ENCODE measurements around the gene RBM7. TPM values are rescaled to one million over a fixed set of nuclear protein-coding genes. Genes with fewer than 3 reads are reported as not detected.

The RBM7 gene
- total RNA-seq, 3 donors from 2014 or later (not counting 1 experiment from before 2014, with no cell fraction given) = 50.4 to 79.7 (median 58.5) TPM

DNA sequence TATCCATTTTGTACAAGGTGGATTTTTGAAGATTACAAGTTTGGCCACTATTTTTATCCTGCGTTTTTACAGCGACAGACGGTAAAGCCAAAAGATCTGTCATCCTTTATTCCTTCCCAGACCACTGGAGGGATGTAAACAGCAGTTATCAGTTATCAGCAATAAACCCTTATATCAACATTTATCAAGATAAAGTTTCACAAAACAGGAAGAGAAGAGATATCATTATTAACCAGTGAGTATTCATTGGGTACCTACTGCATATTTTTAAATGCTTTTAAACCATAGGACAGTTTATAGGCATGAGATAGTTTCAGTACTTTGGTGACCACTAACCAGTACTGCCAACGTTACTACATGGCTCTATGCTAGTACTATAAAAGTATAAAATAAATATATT lies 32.9 kb downstream of the RBM7 start:
- no peaks in the 10 kb centered on the region for H3K9me3 Mint-ChIP-seq
- H3K36me3 Mint-ChIP-seq = no peaks in the 10 kb centered on the region
- Histone ChIP-seq H3K9me3 (ENCODE audit: control insufficient read depth, insufficient read depth, low read length) (no peaks in the 10 kb centered on the region), H3K4me3 (ENCODE audit: low read length) (no peak overlapping the region), H3K27me3 (ENCODE audit: control insufficient read depth, insufficient read depth, low read length) (no peaks in the 10 kb centered on the region), H3K27ac (ENCODE audit: low read length) (no peak overlapping the region), H3K36me3 (ENCODE audit: control insufficient read depth, insufficient read depth, low read length) (no peaks in the 10 kb centered on the region), H3K4me1 (ENCODE audit: control insufficient read depth, insufficient read depth, low read length) (no peaks in the 10 kb centered on the region)
- WGBS (ENCODE audit: insufficient coverage) = 93% methylated on average over 3 of the region's 4 CpGs
- no peaks in the 10 kb centered on the region for H3K27me3 Mint-ChIP-seq (ENCODE audit: low read depth in 2 of 2)
- ATAC-seq (no peak), DNase-seq (no peak)
- no peak overlapping the region for H3K27ac Mint-ChIP-seq
- intact Hi-C loops (cut with micrococcal nuclease) = no loop called here
- H3K4me1 Mint-ChIP-seq = no peaks in the 10 kb centered on the region
- no peak overlapping the region for H3K4me3 Mint-ChIP-seq
- TF ChIP-seq, protein P1, sequence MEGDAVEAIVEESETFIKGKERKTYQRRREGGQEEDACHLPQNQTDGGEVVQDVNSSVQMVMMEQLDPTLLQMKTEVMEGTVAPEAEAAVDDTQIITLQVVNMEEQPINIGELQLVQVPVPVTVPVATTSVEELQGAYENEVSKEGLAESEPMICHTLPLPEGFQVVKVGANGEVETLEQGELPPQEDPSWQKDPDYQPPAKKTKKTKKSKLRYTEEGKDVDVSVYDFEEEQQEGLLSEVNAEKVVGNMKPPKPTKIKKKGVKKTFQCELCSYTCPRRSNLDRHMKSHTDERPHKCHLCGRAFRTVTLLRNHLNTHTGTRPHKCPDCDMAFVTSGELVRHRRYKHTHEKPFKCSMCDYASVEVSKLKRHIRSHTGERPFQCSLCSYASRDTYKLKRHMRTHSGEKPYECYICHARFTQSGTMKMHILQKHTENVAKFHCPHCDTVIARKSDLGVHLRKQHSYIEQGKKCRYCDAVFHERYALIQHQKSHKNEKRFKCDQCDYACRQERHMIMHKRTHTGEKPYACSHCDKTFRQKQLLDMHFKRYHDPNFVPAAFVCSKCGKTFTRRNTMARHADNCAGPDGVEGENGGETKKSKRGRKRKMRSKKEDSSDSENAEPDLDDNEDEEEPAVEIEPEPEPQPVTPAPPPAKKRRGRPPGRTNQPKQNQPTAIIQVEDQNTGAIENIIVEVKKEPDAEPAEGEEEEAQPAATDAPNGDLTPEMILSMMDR (IDR thresholded peaks at IDR 0.05) = no peak

DNA sequence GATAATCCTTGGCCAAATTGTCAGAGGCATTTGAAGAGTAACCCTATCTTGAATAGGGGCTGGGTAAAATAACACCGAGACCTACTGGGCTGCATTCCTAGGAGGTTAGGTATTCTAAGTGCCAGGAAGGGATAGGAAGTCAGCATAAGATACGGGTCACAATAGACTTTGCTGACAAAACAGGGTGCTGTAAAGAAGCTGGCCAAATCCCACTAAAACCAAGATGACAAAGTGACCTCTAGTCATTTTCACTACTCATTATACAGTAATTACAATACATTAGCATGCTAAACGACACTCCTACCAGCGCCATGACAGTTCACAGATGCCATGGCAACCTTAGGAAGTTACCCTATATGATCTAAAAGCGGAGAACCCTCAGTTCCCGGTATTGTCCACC lies 37.8 kb downstream of the RBM7 start:
- Mint-ChIP-seq H3K4me3 (peak overlapping the region; percentile 54), H3K4me1 (peaks cover 27 to 31% of the 10 kb centered on the region in 2 donors), H3K9me3 (no peaks in the 10 kb centered on the region), H3K36me3 (no peaks in the 10 kb centered on the region), H3K27me3 (ENCODE audit: low read depth in 2 of 2) (no peaks in the 10 kb centered on the region), H3K27ac (peak overlapping the region in 1 of 2 donors; percentile 90)
- no peaks in the 10 kb centered on the region for H3K27me3 ChIP-seq (ENCODE audit: control insufficient read depth, insufficient read depth, low read length)
- TF ChIP-seq, protein P1 (IDR thresholded peaks at IDR 0.05) = no peak
- H3K4me3 ChIP-seq (ENCODE audit: low read length) = no peak overlapping the region
- no peaks in the 10 kb centered on the region for H3K36me3 ChIP-seq (ENCODE audit: control insufficient read depth, insufficient read depth, low read length)
- ATAC-seq (no peak), DNase-seq (no peak)
- H3K27ac ChIP-seq (ENCODE audit: low read length) = no peak overlapping the region
- peaks cover 13% of the 10 kb centered on the region for H3K4me1 ChIP-seq (ENCODE audit: control insufficient read depth, insufficient read depth, low read length)
- 93% methylated on average over 6 of the region's 6 CpGs for WGBS (ENCODE audit: insufficient coverage)
- H3K9me3 ChIP-seq (ENCODE audit: control insufficient read depth, insufficient read depth, low read length) = no peaks in the 10 kb centered on the region
- intact Hi-C loops (cut with micrococcal nuclease) = loop anchor here (2.0 kb wide), 1 partner anchor 98 kb away; no protein-coding TSS in a partner anchor

DNA sequence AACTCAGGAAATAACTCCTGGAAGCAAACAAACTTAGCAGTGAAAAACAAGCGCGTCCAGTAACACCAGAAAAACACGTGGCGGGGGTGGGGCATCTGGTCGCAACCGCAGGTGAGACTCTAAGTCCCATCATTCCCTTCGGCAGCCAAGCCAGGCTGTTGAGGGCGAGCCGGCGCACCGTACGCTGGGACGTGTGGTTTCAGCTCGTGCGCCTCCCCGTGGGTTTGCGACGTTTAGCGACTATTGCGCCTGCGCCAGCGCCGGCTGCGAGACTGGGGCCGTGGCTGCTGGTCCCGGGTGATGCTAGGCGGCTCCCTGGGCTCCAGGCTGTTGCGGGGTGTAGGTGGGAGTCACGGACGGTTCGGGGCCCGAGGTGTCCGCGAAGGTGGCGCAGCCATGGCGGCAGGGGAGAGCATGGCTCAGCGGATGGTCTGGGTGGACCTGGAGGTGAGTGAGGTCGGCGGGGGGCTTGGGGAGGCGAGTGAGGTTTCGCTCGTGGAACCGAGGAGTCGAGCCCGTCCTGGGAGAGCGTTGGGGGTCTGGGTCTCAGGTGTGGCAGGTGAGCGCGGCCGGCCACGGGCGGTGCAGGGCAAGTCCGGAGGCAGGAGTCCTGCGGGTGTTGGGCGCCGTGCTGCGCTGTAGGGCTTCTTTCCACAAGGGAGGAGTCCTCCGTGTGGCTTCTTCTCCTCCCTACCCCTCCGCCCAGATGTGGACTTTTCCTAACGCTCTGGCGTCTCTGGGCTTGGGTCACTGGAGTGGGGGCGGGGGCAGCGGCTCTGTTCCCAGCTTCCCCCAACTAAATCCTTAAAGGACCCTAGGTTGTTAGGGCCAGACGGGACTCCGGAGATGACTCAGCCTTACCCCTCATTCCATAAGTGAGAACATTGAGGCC lies 39.0 kb downstream of the RBM7 start, which contains the start of gene REXO2:
TSS of gene REXO2 (plus strand) at position 239 of the 892 bp plus-strand sequence. CDS start at position 301, 62 bp downstream.
- no peaks in the 10 kb centered on the region for H3K9me3 Mint-ChIP-seq
- Histone ChIP-seq H3K4me3 (ENCODE audit: low read length) (peak within 1 kb of the TSS; percentile 73), H3K9me3 (ENCODE audit: control insufficient read depth, insufficient read depth, low read length) (no peaks in the 10 kb centered on the region), H3K27me3 (ENCODE audit: control insufficient read depth, insufficient read depth, low read length) (no peaks in the 10 kb centered on the region), H3K27ac (ENCODE audit: low read length) (peak within 1 kb of the TSS; percentile 32), H3K4me1 (ENCODE audit: control insufficient read depth, insufficient read depth, low read length) (peaks cover 13% of the 10 kb centered on the region), H3K36me3 (ENCODE audit: control insufficient read depth, insufficient read depth, low read length) (no peaks in the 10 kb centered on the region)
- H3K27me3 Mint-ChIP-seq (ENCODE audit: low read depth in 2 of 2) = no peaks in the 10 kb centered on the region
- WGBS (ENCODE audit: insufficient coverage) = 0% methylated on average over 61 of the region's 64 CpGs
- TF ChIP-seq, protein P1 (IDR thresholded peaks at IDR 0.05) = no peak
- peaks cover 27 to 31% of the 10 kb centered on the region in 2 donors for H3K4me1 Mint-ChIP-seq
- ATAC-seq (peak; percentile 98 to 99 (median 99)), DNase-seq (peak; percentile 87 to 98)
- peak within 1 kb of the TSS; percentile 90 to 99 for H3K27ac Mint-ChIP-seq
- H3K36me3 Mint-ChIP-seq = no peaks in the 10 kb centered on the region
- intact Hi-C loops (cut with micrococcal nuclease) = loop anchor here (1.0 to 2.0 kb wide), 3 partner anchors 39 to 99 kb away; partner anchors contain the start of genes C11orf71 and RBM7
- H3K4me3 Mint-ChIP-seq = peak within 1 kb of the TSS; percentile 99
